HG02678 (cell line): ENCODE data around the gene OR5M8.

Experiments used
- ATAC-seq: cut with Tn5 transposase; IDR thresholded peaks from one replicate; pipeline ENCODE4 v1.9.1; 2021; ENCODE audit warnings: mild to moderate bottlenecking, moderate library complexity; ENCODE audit not compliant: unreplicated experiment

OR5M8 gene

DNA sequence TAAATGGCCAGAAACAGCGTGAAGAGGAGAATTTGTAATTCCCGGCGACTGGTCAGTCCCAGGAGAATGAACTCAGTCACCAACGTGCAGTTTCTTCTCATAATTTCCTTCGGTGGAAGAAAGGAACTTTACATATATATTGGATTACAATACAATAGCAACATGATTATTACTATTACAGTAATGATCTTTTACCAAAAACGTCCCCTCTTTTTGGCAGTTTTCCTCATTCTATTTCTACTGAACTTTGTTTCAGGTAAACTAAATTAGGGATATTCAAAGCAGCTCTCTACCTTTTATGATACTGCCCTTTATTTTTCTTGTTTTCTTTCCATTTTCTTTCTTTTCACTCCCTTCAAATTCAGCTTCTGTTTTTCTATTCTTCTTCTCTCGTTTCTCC is at the start of gene OR5M8:
Gene OR5M8 (minus strand): TSS at position 101 of the 400 bp plus-strand sequence. CDS start 0 bp downstream, at position 101.
- no peak for ATAC-seq

DNA sequence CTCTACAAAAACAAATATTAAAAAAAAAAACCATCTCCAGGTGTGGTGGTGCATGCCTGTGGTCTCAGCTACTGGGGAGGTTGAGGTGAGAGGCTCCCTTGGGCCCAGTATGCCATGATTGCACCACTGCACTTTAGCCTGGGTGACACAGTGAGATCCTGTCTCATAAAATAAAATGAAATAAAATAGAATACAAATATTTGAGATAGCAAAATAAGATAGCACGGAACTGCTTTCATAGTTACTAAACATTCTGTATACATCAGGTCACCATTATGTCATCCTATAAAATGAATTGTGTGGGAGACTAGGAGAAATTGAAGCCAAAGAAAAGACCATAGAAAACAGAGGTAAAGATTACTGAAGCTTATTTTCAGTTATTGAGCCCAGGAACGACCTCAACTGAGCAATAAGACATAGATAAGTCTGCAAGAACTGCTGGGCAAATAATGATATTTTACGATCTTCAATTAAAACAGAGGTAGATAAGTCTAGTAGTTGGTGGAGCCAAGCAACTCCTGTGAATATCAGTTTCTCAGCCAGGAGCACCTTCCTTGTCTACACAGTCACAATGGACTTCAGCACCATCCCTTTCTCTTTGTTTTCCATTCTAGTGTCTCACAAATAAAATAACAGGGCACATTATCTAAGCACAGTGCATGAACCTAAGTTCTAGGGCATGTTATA is 42.0 kb upstream of the OR5M8 start:
- no peak for ATAC-seq

DNA sequence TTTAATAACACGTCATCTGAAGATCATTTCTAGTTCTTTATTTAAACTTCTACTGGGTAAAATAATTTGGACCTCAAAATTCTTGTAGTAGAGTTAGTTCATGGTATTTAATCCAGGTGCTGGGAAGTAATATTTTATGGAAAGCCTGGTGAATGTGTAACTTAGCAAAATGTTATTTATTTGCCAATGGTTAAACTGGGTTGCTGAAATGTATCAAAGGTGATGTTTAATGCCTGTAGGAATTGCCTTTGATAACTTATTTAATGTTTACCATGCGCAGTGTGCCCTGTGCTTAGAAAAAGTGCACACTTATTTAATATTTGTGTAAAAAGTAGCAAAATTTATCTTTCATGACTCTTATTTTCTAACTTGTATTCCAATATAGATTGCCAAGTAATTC is 40.7 kb upstream of the OR5M8 start:
- ATAC-seq = no peak

DNA sequence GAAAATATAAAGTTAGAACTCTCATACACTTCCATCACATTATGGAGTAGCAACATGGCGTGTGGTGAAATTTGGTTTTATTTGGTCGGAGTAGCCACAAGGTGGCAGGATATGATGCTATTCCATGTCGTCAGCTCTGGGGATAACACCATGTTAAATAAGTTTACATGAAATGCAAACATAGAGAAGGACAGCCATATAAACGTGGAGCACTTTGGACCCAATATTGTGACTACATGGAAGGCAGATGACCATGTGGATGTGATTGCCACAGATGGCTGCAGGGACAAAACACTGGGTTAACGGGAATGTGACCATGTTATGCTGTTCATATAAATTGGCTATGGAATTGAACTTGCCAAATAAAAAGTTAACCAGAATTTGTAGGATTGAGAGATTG is 30.8 kb upstream of the OR5M8 start:
- no peak for ATAC-seq

DNA sequence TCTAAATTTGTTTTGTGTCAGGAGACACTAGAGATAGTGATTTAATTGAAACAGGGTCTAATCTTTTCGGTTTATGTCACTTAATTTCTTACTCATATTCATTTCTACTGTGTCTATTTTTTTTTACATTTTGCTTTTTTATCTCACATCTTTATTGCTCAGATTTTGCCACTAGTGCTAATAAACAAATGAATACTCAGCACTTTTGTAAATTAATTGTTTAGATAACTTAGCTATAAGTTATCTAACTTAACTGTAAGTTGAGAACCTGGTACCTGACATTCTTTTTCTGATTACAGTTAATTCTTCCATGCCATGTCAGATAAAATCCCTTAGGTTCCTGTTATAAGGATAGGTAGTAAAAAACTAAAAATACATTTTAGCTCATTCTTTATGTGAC is 22.1 kb upstream of the OR5M8 start:
- ATAC-seq = no peak

DNA sequence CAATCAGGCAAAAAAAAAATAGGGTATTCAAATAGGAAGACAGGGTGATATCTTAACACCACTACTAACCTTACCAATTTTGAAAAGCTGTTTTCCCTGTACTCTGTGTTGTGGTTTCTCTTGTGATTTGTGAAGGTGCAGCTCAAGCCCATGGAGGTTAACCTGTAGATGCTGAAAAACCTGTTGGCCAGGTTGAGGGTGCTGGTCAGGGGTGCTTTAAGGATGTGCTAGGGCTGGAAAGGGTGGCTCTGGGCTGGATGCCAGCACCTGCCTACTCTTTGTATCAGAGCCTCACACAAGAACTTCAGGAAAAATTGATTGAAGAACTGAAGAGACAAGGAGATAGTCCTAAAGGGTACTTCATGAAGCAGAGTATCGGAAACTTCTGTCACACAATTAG is 18.3 kb upstream of the OR5M8 start:
- no peak for ATAC-seq

DNA sequence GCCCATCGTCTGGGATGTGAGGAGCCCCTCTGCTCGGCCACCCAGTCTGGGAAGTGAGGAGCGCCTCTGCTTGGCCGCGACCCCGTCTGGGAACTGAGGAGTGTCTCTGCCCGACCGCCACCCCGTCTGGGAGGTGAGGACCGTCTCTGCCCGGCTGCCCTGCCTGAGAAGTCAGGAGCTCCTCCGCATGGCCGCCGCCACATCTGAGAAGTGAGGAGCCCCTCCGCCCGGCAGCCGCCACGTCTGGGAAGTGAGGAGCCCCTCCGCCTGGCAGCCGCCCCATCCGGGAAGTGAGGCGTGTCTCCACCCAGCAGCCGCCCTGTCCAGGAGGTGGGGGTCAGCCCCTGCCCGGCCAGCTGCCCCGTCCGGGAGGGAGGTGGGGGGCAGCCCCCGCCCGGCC is 5.8 kb upstream of the OR5M8 start:
- no peak for ATAC-seq

DNA sequence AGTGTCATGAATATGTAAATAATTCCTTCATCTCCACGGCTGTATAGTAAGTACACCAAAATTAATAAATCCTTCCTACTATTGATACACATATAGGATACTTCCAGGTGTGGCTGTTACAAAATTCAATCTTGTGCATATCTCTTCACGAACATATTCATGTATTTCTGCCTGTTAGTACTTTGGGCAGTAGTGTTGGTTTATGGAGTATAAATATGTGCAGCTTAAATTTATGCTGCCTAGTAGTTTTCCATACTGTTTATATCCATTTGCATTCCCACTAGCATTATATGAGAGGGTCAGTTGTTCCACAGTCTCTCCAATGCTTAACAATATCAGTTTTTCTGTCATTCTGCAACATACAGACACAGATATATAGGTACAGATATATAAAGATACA is 3.9 kb upstream of the OR5M8 start:
- no peak for ATAC-seq

DNA sequence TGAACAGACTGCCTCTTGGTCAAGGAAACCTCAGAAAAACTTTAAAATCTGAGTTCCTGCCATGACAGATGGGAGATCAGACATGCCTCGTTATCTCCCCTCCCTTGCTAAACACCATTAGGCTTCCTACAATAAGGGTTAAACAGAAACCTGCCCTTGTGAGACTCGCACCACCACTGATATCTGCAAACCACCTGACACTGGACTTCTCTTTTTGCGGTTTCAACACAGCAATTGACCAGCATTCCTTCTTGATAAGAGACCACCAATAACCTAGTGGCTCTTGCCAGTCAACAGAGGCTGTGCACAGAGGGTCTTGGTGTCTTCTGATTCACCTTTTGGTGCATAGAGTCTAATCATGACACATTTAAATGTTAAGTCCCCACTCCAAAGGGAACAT is 4.4 kb downstream of the OR5M8 start:
- no peak for ATAC-seq

DNA sequence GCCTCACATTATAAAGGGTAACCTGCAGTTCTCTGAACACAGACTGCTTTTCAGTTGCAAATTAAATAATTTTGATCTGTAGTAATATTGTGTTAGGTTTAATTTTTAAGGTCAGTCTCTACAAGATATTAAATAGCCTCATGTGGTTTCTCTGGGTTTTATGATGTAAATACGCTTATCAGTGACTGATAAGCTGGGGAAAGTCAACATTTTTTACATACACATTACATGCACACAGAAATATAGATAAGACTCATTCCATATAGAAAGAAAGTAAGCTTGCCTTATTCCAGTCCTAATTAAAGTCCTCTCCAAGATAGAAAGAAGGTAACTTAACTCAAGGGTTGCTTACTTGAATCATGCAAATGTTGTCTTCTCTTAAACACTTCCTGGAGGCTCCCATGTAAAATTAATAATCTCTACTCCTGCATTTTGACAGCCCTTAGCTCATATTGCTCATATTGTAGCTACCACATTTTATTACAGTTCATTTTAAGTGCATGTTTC is 16.4 kb downstream of the OR5M8 start:
- no peak for ATAC-seq

DNA sequence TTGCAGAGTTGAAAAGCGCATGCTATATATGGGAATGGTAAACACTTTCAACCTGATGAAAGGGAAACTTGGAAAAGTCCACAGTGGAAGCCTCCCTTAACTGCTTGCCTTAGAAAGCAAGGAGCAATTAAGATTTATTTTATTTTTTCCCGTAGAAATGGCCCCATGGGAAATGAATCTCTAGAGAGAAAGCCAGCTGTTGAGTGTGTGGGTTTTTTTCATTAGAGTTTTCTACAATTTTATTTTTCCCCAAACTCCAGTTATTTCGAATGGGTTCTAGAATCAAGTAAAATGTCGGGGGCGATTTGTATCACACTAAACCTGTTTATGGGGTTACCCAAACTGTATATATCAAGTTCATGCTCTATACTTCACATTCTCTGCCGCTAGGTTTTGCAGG is 17.9 kb downstream of the OR5M8 start, which contains the start of gene OR5M3:
Gene OR5M3 (minus strand): TSS at position 101 of the 400 bp plus-strand sequence. CDS start 2,855 bp downstream, outside the sequence.
- ATAC-seq = no peak

DNA sequence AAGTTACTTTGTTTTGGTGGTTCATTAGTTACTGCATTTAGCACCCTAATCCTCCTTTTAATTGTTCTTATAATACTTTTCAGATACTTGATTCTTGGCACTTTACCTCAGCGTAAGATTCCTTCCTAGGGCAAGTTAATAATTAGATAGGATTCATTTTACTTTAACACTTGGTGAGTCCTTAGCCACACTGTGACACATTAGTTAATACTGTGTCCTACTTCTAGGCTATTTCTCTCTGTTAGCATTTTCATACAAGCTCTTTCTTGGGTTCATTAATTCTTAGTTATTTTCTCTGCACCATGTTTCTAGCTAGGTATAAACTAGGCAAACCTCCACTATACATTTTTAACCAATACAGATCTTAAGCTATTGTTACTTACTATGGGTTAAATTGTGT is 34.1 kb downstream of the OR5M8 start:
- ATAC-seq = no peak

DNA sequence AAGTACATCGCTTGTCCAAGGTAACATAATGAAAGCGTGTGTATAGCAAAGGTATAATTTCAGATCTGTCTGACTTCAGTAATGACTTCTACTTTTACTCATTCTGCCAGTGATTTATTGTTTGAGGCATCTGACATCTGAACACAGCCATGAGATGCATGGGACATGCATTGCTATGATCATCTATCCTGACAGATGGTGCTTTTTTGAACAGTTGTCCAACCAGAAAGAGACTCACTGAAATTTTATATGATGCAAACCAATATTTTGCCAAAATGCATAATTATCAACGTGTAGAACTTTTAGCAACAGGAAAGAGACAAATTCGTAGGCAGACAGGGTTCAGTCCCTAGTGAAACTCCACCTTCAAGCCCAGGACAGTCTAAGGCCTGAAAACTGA is 37.6 kb downstream of the OR5M8 start:
- ATAC-seq = no peak
